Pulmonary artery endothelial cell (primary cell): ENCODE data around the gene ARL4D. TPM values are rescaled to one million over a fixed set of nuclear protein-coding genes. Genes with fewer than 3 reads are reported as not detected.

Source experiments
- DNase-seq: peaks from one replicate; pipeline ENCODE4 v3.0.0-alpha.2; 2011; ENCODE audit warnings: low read depth, low spot score
- total RNA-seq: library from RNA; depleted of rRNA; stranded (reverse); fragments of >200 nt; gene quantifications from 2 replicates; pipeline ENCODE4 v1.2.3, GENCODE V29; 2014

Gene ARL4D
- total RNA-seq, 1 donor from 2014 or later: 10.6 TPM

GRCh38 chr17:43427362-43428043, 28.7 kb downstream of the ARL4D start:
- no peak for DNase-seq

GRCh38 chr17:43428524-43428923, 29.7 kb downstream of the ARL4D start:
- no peak for DNase-seq

GRCh38 chr17:43430936-43431713, 32.3 kb downstream of the ARL4D start:
- no peak for DNase-seq

- DNase-seq: no peak
Observed at GRCh38 chr17:43431714-43432523, 33.1 kb downstream of the ARL4D start.

GRCh38 chr17:43434902-43435319, 36.1 kb downstream of the ARL4D start:
- DNase-seq: no peak

GRCh38 chr17:43437756-43438155, 39.0 kb downstream of the ARL4D start:
- DNase-seq: no peak

GRCh38 chr17:43438626-43439025, 39.8 kb downstream of the ARL4D start:
- DNase-seq: no peak

- no peak for DNase-seq
Observed at GRCh38 chr17:43439041-43439440, 40.2 kb downstream of the ARL4D start.

- DNase-seq: no peak
Observed at GRCh38 chr17:43442711-43443110, 43.9 kb downstream of the ARL4D start.

GRCh38 chr17:43443381-43443780, 44.6 kb downstream of the ARL4D start:
- no peak for DNase-seq

GRCh38 chr17:43444223-43445008, 45.6 kb downstream of the ARL4D start:
- no peak for DNase-seq

GRCh38 chr17:43445009-43445589, 46.3 kb downstream of the ARL4D start:
- DNase-seq: no peak

- DNase-seq: no peak
Observed at GRCh38 chr17:43446773-43447172, 48.0 kb downstream of the ARL4D start.

- DNase-seq: no peak
Observed at GRCh38 chr17:43448720-43449469, 50.1 kb downstream of the ARL4D start.

- DNase-seq: no peak
Observed at GRCh38 chr17:43449470-43450248, 50.9 kb downstream of the ARL4D start.
